Gastrocnemius medialis (tissue), 4 donors: Measurements from ENCODE around the gene MSRB3. TPM values are rescaled to one million over a fixed set of nuclear protein-coding genes. Genes with fewer than 3 reads are reported as not detected.

Experiments used
- ATAC-seq, 2 donors: fragments of 150-250 bp; one replicate each; pipeline ENCODE4 v1.9.1; 2016
- DNase-seq, 2 donors: peaks; one replicate each; pipeline ENCODE4 v3.0.0-alpha.2; 2019
- H3K27ac ChIP-seq, 4 donors: fragments of 200-600 bp; sonication (generic); 1 replicate in 1 of 4; 2 replicates in 3 of 4; pipeline ENCODE4 v1.5.1; 2016 to 2018; ENCODE audit warnings: mild to moderate bottlenecking in 2 of 4, moderate library complexity in 1 of 4
- H3K27me3 ChIP-seq, 3 donors: fragments of 200-600 bp; sonication (generic) in 2 of 3; 1 replicate in 1 of 3; 2 replicates in 2 of 3; pipeline versions ENCODE4 v1.5.1 to v1.6.0; 2016 to 2019; ENCODE audit warnings: mild to moderate bottlenecking in 1 of 3, moderate library complexity in 1 of 3
- H3K36me3 ChIP-seq, 2 donors: fragments of 200-600 bp; sonication (generic) in 1 of 2; one replicate each; pipeline ENCODE4 v1.5.1; 2017 to 2018
- H3K4me1 ChIP-seq, 2 donors: fragments of 200-600 bp; sonication (generic) in 1 of 2; one replicate each; pipeline ENCODE4 v1.5.1; 2016 to 2017; ENCODE audit warnings: mild to moderate bottlenecking in 2 of 2
- H3K4me3 ChIP-seq, 4 donors: fragments of 200-600 bp; sonication (generic) in 3 of 4; 1 replicate in 1 of 4; 2 replicates in 3 of 4; pipeline ENCODE4 v1.5.1; 2016 to 2019; ENCODE audit warnings: mild to moderate bottlenecking in 2 of 4
- H3K9me3 ChIP-seq, 3 donors: fragments of 200-600 bp; sonication (generic) in 2 of 3; 1 replicate in 1 of 3; 2 replicates in 2 of 3; pipeline ENCODE4 v1.5.1; 2016 to 2019
- CTCF ChIP-seq, 5 experiments: fragments of 450-650 bp in 3 of 5; fragments of 200-600 bp in 2 of 5; sonication (generic) in 2 of 5; IDR thresholded peaks in 4 of 5; conservative IDR thresholded peaks in 1 of 5; 1 replicate in 4 of 5; 2 replicates in 1 of 5; pipeline ENCODE4 v1.5.1; 2016 to 2019; ENCODE audit warnings: antibody characterized with exemption in 5 of 5, mild to moderate bottlenecking in 3 of 5, moderate library complexity in 3 of 5
- POLR2A ChIP-seq, 2 donors: fragments of 450-650 bp; IDR thresholded peaks; one replicate each; pipeline ENCODE4 v1.6.1; 2017; ENCODE audit warnings: antibody characterized with exemption in 2 of 2, mild to moderate bottlenecking in 2 of 2, moderate library complexity in 2 of 2
- in situ Hi-C, 4 donors: fragments of 200-750 bp; cut with MboI; loops; one replicate each; pipeline versions ENCODE4 v1.15.0 to v1.8.0; 2017; ENCODE audit warnings: low sequenced_read_pairs in 4 of 4
- intact Hi-C: fragments of 100-400 bp; cut with DNase I; formaldehyde crosslinking; loops from one replicate; pipeline ENCODE4 v1.15.1; 2023; ENCODE audit warnings: low total_unique reads
- total RNA-seq, 4 donors: library from RNA; depleted of rRNA; stranded (reverse); fragments of >200 nt; gene quantifications; one replicate each; pipeline versions ENCODE4 v1.1.0 to v1.2.3, GENCODE V29; 2016

Gene MSRB3
- total RNA-seq, 4 donors from 2014 or later = 29.0 to 59.0 (median 47.3) TPM

GRCh38 chr12:65392491-65392890 lies 114.0 kb downstream of the MSRB3 start:
- DNase-seq = no peak
- H3K4me1 ChIP-seq = no peaks in the 10 kb centered on the region

GRCh38 chr12:65403188-65403587 lies 124.7 kb downstream of the MSRB3 start:
- H3K9me3 ChIP-seq = no peaks in the 10 kb centered on the region
- H3K27me3 ChIP-seq = no peaks in the 10 kb centered on the region
- no peak for ATAC-seq
- H3K4me3 ChIP-seq = no peak overlapping the region
- H3K36me3 ChIP-seq = peaks cover 0 to 2% of the 10 kb centered on the region in 2 donors
- no peak overlapping the region for H3K27ac ChIP-seq
- TF ChIP-seq CTCF (IDR thresholded peaks at IDR 0.05 in 4 of 5, conservative IDR thresholded peaks at IDR 0.05 in 1 of 5) = no peak
- TF ChIP-seq POLR2A (IDR thresholded peaks at IDR 0.05) = no peak
- intact Hi-C loops (no loop called here), in situ Hi-C loops (no loop called here)
- no peak for DNase-seq
- peaks cover 0 to 3% of the 10 kb centered on the region in 2 donors for H3K4me1 ChIP-seq

More at GRCh38 chr12:65392491-65392890, 114.0 kb downstream of the MSRB3 start:
- Histone ChIP-seq H3K36me3 (no peaks in the 10 kb centered on the region), H3K27ac (no peak overlapping the region), H3K27me3 (no peaks in the 10 kb centered on the region), H3K9me3 (no peaks in the 10 kb centered on the region), H3K4me3 (no peak overlapping the region)
- in situ Hi-C loops = no loop called here
- no peak for ATAC-seq
- intact Hi-C loops = no loop called here
- TF ChIP-seq CTCF (IDR thresholded peaks at IDR 0.05 in 4 of 5, conservative IDR thresholded peaks at IDR 0.05 in 1 of 5) = no peak
- TF ChIP-seq POLR2A (IDR thresholded peaks at IDR 0.05) = no peak

- in situ Hi-C loops = no loop called here
- Histone ChIP-seq H3K27me3 (no peaks in the 10 kb centered on the region), H3K4me3 (no peak overlapping the region), H3K4me1 (peaks cover 3 to 9% of the 10 kb centered on the region in 2 donors), H3K9me3 (no peaks in the 10 kb centered on the region), H3K27ac (no peak overlapping the region), H3K36me3 (peaks cover 0 to 2% of the 10 kb centered on the region in 2 donors)
- intact Hi-C loops = no loop called here
- TF ChIP-seq POLR2A (IDR thresholded peaks at IDR 0.05) = no peak
- TF ChIP-seq CTCF (IDR thresholded peaks at IDR 0.05 in 4 of 5, conservative IDR thresholded peaks at IDR 0.05 in 1 of 5) = no peak
- DNase-seq = no peak
- no peak for ATAC-seq
These were observed 129.1 kb downstream of the MSRB3 start for GRCh38 chr12:65407388-65408149.

- peaks cover 3 to 9% of the 10 kb centered on the region in 2 donors for H3K4me1 ChIP-seq
- in situ Hi-C loops = no loop called here
- H3K27ac ChIP-seq = no peak overlapping the region
- intact Hi-C loops = no loop called here
- TF ChIP-seq CTCF (IDR thresholded peaks at IDR 0.05 in 4 of 5, conservative IDR thresholded peaks at IDR 0.05 in 1 of 5) (no peak), POLR2A (IDR thresholded peaks at IDR 0.05) (no peak)
- no peaks in the 10 kb centered on the region for H3K27me3 ChIP-seq
- no peak overlapping the region for H3K4me3 ChIP-seq
- no peaks in the 10 kb centered on the region for H3K9me3 ChIP-seq
- ATAC-seq (no peak), DNase-seq (no peak)
- H3K36me3 ChIP-seq = peaks cover 0 to 2% of the 10 kb centered on the region in 2 donors
These were observed 130.0 kb downstream of the MSRB3 start for GRCh38 chr12:65408441-65408840.
